Measurements from ENCODE around the gene CDC42BPA.

CDC42BPA gene

GRCh38 chr1:226946841-226947240, 371.5 kb downstream of the CDC42BPA start:
- H3K4me3 ChIP-seq (ENCODE audit: low read length) = no peak overlapping the region
- DNase-seq (ENCODE audit: low read depth, low spot score) = no peak

GRCh38 chr1:226946285-226946684, 372.0 kb downstream of the CDC42BPA start:
- no peak for DNase-seq (ENCODE audit: low read depth, low spot score)
- no peak overlapping the region for H3K4me3 ChIP-seq (ENCODE audit: low read length)

GRCh38 chr1:226945858-226946245, 372.4 kb downstream of the CDC42BPA start:
- no peak overlapping the region for H3K4me3 ChIP-seq (ENCODE audit: low read length)
- no peak for DNase-seq (ENCODE audit: low read depth, low spot score)

GRCh38 chr1:226945106-226945857, 373.0 kb downstream of the CDC42BPA start:
- H3K4me3 ChIP-seq (ENCODE audit: low read length) = no peak overlapping the region
- DNase-seq (ENCODE audit: low read depth, low spot score) = no peak

DNA sequence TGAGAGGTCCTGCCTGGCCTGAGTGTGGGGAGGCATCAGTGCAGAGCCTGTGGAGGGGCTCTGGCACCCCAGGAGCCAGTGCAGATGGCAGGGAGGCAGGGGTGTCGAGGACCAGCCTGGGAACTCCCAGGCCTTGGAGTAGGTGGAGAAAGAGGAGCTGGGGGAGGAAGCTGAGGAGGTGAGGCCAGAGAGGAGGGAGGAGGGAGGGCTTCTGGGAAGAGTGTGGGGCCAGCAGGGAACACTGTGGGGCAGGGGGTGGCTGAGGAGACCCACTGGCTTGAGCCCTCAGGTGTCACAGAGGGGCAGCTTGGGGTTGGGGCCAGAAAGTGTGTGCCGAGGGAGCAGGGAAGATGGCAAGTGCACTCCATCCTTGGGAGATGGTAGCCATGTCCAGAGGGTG, 374.4 kb downstream of the CDC42BPA start:
- no peak overlapping the region for H3K4me3 ChIP-seq (ENCODE audit: low read length)
- DNase-seq (ENCODE audit: low read depth, low spot score) = no peak

DNA sequence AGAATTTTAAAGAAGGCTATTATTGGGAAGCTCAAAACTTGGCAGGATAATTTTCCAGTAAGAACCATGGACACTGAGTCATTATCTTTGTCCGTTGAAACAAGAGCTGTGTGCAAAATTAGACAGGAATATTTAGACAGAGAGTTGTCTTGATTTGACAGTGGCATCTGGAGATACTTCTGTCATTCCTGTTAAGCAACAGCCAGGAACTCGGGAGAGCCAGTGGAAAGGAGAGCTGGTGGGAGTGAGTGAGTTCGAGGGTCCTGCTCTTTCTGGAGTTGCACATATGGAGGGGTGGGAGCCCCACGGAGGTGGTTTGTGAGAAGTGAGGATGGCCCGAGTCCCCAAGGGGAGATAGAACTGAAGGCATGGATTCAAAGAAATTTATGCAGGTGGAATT, 375.1 kb downstream of the CDC42BPA start:
- no peak overlapping the region for H3K4me3 ChIP-seq (ENCODE audit: low read length)

GRCh38 chr1:226942392-226942791, 375.9 kb downstream of the CDC42BPA start:
- no peak overlapping the region for H3K4me3 ChIP-seq (ENCODE audit: low read length)
- DNase-seq (ENCODE audit: low read depth, low spot score) = no peak

More for the DNA sequence above, 375.1 kb downstream of the CDC42BPA start:
- DNase-seq (ENCODE audit: low read depth, low spot score) = no peak

GRCh38 chr1:226940806-226941067, 377.6 kb downstream of the CDC42BPA start:
- peak overlapping the region; percentile 84 for H3K4me3 ChIP-seq (ENCODE audit: low read length)
- no peak for DNase-seq (ENCODE audit: low read depth, low spot score)

DNA sequence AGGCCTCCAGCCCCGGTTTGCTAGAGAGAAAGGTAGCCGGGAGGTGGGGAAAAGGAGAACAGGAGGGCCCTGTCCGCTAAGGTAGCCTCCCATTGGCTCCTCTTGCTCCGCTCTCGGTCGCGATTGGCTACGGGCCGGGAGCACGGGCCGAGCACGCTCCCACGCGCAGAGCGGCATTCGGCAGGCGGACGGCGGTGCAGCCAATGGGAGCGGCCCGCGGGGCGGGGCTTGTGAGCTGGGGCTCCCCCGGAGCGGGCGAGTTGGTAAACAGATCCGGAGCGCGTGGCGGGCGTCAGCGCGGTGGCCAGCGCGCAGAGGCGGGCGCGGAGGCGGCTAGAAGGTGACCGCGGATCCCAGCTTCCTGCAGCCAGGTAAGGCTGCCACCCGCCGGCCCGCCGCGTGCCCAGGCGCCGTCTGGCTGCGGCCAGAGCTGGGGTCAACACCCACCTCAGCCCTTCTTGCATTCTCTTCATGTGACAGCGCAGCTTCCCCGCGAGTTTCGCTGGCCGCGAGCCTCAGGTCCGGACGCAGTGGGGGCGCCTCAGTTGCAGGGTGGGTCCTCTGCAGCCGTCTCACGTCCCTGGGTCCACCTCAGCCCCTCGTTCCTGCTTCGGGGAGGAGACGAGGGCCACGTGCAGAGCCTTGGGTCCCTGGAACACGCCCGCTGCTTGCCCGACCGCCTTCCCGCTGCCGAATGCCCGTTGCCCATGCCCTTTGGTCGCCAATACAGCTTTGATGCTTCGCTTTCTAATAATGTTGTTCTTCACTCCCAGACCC, 378.1 kb downstream of the CDC42BPA start, which contains the start of gene COQ8A:
Gene COQ8A (plus strand): TSS at position 266 of the 777 bp plus-strand sequence. CDS start 21,092 bp downstream, outside the sequence.
- H3K4me3 ChIP-seq (ENCODE audit: low read length) = peak within 1 kb of the TSS; percentile 84
- peak; percentile 99 for DNase-seq (ENCODE audit: low read depth, low spot score)

Measured in Jurkat, Clone E6-1 (cell line).